Stimulated activated CD8-positive, alpha-beta memory T cell treated with anti-CD3 and anti-CD28 coated beads, Interleukin-15, amount 100 ng/mL, for 4 hours (primary cell): ENCODE results near the gene GJB2.

ENCODE experiments used
- DNase-seq, 2 donors: peaks; one replicate each; pipeline ENCODE4 v3.0.0-alpha.2; 2020; ENCODE audit warnings: low read depth in 2 of 2

GJB2 gene

DNA sequence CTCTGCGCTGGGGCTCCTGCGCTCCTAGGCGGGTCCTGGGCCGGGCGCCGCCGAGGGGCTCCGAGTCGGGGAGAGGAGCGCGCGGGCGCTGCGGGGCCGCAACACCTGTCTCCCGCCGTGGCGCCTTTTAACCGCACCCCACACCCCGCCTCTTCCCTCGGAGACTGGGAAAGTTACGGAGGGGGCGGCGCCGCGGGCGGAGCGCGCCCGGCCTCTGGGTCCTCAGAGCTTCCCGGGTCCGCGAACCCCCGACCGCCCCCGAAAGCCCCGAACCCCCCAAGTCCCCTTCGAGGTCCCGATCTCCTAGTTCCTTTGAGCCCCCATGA is at the start of gene GJB2:
Gene GJB2, minus strand, starts transcription at position 103 of the 326 bp plus-strand sequence. CDS start 3,357 bp downstream, outside the sequence.
- DNase-seq, result no peak

GRCh38 chr13:20241593-20241992 is 48.9 kb upstream of the GJB2 start:
- DNase-seq, result no peak

GRCh38 chr13:20239748-20240147 is 47.0 kb upstream of the GJB2 start:
- no peak for DNase-seq

DNA sequence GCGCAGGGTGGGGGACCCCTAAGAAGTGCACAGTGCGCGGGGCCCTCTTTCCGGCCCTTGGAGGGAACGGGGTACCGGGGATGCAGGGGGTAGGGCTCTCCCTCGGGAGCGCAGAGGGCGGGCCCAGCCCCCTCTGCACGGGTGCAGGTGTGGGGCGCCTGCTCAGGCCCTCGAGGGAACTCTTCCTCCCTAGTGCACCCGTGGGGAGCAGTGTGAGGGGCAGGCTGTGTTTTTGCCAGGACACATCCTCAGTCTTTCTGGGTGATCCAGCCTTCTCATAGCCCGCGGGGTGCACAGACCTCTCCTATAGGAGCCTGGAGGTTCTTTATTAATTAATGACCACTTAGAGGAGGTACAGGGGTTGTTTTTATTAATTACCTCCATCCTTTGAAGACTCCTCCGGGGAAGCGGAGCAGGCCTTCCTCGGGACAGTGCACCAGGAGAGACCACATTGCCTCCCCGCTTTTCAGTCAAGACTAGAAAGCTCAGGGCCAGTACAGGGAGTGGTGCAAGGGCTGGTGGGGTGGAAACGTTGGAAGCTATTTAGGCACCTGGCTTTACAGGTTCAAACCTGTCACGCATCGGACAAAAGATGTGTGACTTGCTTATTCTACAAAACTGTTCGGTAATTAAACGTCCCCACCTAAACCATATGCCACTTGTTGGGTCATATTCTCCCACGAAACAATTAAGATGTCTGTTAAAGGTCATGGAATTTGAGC is 40.0 kb upstream of the GJB2 start:
- DNase-seq, result no peak

- no peak for DNase-seq
Observed at GRCh38 chr13:20231839-20232555, 39.3 kb upstream of the GJB2 start, which contains the start of gene GJB6. Gene GJB6 (minus strand): TSS chr13:20232319. CDS start chr13:20223480, 8,839 bp downstream.

DNA sequence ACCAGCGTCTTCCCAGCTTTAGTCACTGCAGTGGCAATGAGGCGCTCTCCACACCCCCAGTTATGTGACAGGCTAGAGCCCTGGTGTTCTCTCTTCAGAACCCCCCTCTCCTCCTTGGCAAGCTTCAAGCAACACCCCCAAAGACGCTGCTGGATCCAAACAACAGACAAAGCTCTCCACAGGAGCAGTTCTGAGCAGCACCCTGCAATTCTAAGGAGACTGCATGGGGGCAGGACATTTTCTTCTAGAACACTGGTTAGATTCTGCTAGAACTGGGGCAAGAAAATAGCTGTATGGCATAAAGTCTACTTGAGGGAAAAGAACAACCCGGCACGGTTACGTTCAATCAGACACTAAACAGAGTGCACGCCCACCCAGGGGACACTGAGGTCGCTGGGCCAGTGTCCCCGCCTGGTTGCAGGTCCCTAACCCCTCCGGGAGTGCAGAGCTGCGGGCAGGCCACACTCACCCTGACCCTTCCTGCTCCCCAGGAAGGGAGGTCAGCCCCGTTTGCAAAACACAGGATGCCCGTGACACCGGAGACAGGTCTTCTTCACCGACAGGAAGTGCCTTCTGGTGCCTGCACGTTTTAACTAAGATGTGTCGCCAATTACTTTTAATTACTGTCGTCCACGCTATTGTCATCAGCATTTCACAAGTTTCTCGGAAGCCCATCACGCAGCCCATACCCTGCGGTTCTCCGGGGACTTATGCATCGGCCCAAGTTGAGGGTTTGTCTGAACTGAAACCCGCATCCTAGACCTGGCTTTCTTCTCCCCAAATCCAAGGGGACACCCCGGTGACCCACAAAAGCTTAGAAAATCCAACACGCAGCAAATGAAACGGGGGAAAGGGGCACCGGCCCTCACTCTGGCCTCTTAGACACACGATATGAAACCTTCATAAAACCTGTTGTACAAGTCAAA is 38.4 kb upstream of the GJB2 start:
- DNase-seq, result no peak

GRCh38 chr13:20227730-20228129 is 35.0 kb upstream of the GJB2 start:
- no peak for DNase-seq

DNA sequence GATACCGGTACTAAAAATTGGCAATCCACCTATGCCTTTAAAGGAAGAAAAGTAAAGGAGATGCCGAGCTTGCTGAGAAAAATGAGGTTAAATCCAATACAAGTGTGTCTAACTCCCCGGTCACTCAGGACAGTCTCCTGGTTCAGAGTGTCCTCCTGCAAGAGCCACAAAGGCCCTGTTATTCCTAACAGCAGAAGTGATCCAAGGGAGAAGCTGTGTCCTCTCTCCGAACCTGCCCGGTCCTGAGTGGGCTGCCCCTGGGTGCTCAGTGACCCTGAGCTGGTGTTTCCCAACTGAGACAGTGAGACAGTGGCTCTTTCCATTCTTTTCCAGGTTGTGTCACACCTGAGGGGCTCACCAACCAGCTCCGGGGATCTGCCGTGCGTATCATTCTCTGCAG is 34.5 kb upstream of the GJB2 start:
- DNase-seq, result no peak

DNA sequence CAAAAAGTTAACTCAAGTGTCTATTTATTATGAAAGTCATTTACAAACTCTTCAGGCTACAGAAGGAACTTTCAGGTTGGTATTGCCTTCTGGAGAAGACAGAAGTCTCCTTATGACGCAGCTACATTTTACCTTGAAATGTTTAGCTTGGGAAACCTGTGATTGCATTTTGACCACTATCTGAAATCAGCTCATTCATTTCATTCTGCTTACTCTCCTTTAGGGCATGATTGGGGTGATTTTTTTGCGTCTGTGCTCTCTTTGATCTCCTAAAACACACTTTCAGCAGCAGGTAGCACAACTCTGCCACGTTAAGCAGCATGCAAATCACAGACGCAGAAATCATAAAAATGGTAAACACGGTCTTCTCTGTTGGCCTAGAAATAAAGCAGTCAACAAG is 29.8 kb upstream of the GJB2 start:
- no peak for DNase-seq

DNA sequence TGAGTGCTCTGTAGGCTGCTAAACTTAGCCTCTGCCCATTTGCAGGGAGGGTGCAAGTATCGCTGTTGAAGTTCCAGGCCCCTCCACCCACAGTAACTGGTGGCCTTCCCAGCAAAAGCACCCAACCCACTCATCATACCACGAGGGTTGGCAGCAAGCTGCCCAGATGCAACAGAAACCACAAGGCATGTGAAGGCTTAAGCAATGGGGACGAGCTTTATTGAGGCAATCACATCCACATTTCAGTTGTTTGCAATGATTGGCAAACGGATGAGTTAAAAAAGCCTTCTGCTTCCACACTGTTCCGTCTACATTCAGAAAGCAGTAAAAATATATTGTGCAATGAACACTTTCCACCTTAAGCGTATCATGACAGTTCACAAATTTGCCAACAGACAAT is 29.0 kb upstream of the GJB2 start:
- no peak for DNase-seq

DNA sequence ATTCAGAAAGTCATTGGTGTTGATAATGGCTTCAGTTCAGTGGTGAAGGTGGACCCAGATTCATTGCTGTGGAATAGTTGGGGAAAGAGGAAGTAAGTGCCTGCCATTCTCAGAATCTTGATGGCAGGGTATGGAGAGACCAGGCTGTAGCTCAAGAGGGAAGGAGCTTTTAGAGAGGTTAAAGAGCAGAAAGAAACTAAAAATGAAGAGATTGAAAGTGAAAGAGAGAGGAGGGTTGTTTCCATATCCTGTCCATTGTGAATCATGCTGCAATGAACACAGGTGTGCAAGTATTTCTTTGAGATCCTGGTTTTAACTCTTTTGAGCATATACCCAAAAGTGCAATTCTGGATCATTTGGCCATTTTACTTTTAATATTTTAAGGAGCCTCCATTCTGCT is 26.8 kb upstream of the GJB2 start:
- no peak for DNase-seq

GRCh38 chr13:20217168-20217567 is 24.4 kb upstream of the GJB2 start:
- no peak for DNase-seq

- DNase-seq, result no peak
Observed at GRCh38 chr13:20209948-20210347, 17.2 kb upstream of the GJB2 start.

- no peak for DNase-seq
Observed at GRCh38 chr13:20206698-20207235, 14.0 kb upstream of the GJB2 start.

DNA sequence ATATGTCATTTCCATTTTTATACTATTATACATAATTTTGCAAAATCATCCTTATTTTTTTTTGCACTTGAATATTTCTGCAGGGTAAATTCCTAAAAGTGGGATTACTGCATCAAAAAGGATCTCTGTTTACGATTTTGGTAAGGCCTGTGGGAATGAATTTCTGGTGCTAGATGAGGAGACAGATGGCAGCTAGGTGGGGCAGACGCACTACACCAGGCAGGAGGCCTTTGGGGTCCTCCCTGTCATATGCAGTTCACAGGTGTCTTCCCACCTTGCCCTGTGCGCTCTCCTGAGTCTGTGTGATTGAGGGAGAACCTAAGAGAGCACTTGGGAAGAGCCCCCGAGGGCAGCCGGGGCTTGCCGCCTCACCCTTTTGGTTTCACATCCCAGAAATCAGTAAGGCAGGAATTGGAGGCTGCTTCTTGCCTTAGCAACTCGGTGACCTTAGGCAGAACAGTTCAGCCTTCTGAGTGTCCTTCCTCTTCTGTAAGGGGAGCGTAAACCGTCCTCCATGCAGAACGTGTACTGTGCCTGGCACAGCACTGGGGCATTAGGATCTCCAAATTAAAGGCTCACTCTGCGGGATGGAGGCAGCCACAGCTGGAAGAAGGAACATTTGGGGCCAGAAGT is 13.4 kb upstream of the GJB2 start:
- no peak for DNase-seq

GRCh38 chr13:20198781-20199180 is 6.0 kb upstream of the GJB2 start:
- no peak for DNase-seq

- no peak for DNase-seq
Observed at GRCh38 chr13:20197361-20197834, 4.7 kb upstream of the GJB2 start.

DNA sequence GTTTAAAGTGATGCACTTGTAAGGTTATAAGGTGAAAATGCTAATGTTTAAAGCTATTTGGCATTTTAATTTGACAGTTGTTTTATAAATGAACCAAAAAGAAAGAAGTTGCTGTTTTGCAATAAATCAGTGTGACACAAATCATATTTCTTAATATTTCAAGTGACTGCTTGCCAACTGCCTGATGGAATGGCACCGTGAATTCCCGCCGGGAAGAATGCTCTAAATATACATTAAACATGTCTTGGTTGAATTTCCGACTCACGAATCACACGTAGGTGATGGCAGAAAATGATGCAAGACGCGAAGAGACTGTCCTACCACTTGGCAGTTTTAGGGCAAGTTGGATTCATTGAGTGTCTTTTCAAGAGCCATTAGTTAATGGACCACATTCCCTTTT is 3.1 kb upstream of the GJB2 start:
- no peak for DNase-seq

GRCh38 chr13:20193907-20194631 is 1.3 kb upstream of the GJB2 start:
- DNase-seq, result no peak

DNA sequence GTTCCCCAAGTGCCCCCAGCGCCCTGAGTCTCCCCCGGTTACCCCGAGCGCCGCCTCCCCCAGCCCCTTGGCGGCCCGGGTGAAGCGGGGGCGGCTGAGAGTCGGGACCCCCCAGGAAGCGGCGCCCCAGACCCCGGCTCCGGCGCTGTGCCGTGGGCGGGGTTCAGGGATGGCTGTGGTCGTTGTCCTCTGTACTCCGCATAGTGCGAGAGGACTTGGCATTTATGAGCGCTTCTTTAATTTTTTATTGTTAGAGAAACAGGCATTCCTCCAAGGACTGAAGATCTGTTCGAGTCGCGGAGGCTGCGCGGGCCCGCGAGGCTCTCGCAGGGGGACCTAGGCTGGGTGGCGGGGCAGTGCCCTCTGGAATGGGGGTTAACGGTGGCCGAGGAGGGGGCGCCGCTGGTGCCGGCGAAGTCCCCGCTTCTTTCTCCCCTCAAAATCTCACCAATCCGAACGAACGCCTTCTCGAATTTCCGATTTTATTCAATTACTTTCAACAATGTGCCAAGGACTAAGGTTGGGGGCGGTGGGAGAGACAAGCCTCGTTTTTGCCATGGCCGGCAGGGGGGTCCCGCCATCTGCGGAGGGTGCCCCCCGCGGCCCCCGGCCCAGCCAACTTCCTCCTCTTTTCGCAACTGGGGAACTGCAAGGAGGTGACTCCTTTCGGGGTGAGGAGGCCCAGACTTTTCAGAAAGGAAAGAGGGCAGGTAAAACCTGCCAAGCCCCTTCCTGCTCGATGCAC is 596 bp upstream of the GJB2 start:
- DNase-seq, result no peak
